Activated naive CD8-positive, alpha-beta T cell treated with anti-CD3 and anti-CD28 coated beads, Interleukin-2, amount 50 U/mL, for 24 hours (primary cell): ENCODE measurements around the gene DBF4.
"Not testable (repeated sequence)": the region's sequence is repeated elsewhere in the genome, so short reads cannot be mapped to it uniquely, and the experiment has no call there.

Source experiments
- ATAC-seq: fragments of 150-1000 bp; cut with Tn5 transposase; one replicate; pipeline ENCODE4 v1.10.0; 2021
- DNase-seq: peaks from one replicate; pipeline ENCODE4 v3.0.0; 2021
- H3K27ac Mint-ChIP-seq: one replicate; pipeline ENCODE4 v1.8.0; 2021; ENCODE audit warnings: mild to moderate bottlenecking, mixed read lengths
- H3K27me3 Mint-ChIP-seq: one replicate; pipeline ENCODE4 v1.8.0; 2021; ENCODE audit warnings: mixed read lengths
- H3K36me3 Mint-ChIP-seq: one replicate; pipeline ENCODE4 v1.8.0; 2021; ENCODE audit warnings: low read depth, mixed read lengths
- H3K4me1 Mint-ChIP-seq: one replicate; pipeline ENCODE4 v1.8.0; 2021; ENCODE audit warnings: mixed read lengths
- H3K4me3 Mint-ChIP-seq: one replicate; pipeline ENCODE4 v1.8.0; 2021; ENCODE audit warnings: mild to moderate bottlenecking, moderate library complexity, mixed read lengths
- H3K9me3 Mint-ChIP-seq: one replicate; pipeline ENCODE4 v1.8.0; 2021; ENCODE audit warnings: mixed read lengths

The DBF4 gene

GRCh38 chr7:87919875-87920274, 43.6 kb downstream of the DBF4 start:
- Mint-ChIP-seq H3K36me3 (no peaks in the 10 kb centered on the region), H3K27me3 (peaks cover 2% of the 10 kb centered on the region)

GRCh38 chr7:87920578-87920977, 44.3 kb downstream of the DBF4 start:
- Mint-ChIP-seq H3K9me3 (no peaks in the 10 kb centered on the region), H3K4me1 (no peaks in the 10 kb centered on the region), H3K36me3 (no peaks in the 10 kb centered on the region), H3K27me3 (peaks cover 2% of the 10 kb centered on the region), H3K4me3 (no peak overlapping the region), H3K27ac (no peak overlapping the region)
- ATAC-seq (no peak), DNase-seq (no peak)

More at GRCh38 chr7:87919875-87920274, 43.6 kb downstream of the DBF4 start:
- no peak overlapping the region for H3K4me3 Mint-ChIP-seq
- no peak overlapping the region for H3K27ac Mint-ChIP-seq
- DNase-seq (no peak), ATAC-seq (no peak)
- no peaks in the 10 kb centered on the region for H3K9me3 Mint-ChIP-seq
- no peaks in the 10 kb centered on the region for H3K4me1 Mint-ChIP-seq

- not testable (repeated sequence) for H3K27ac Mint-ChIP-seq, H3K36me3 Mint-ChIP-seq, ATAC-seq, H3K4me3 Mint-ChIP-seq, H3K9me3 Mint-ChIP-seq, H3K4me1 Mint-ChIP-seq, H3K27me3 Mint-ChIP-seq, DNase-seq
Measured at GRCh38 chr7:87922759-87923395, 46.6 kb downstream of the DBF4 start.

- peak; percentile 23 for DNase-seq
- Mint-ChIP-seq H3K4me1 (peaks cover 5% of the 10 kb centered on the region), H3K36me3 (no peaks in the 10 kb centered on the region), H3K9me3 (no peaks in the 10 kb centered on the region), H3K4me3 (no peak overlapping the region), H3K27me3 (peaks cover 4% of the 10 kb centered on the region), H3K27ac (no peak overlapping the region)
- peak; percentile 91 for ATAC-seq
Measured at GRCh38 chr7:87926581-87927461, 50.5 kb downstream of the DBF4 start.

- peak; percentile 1 for ATAC-seq
- Mint-ChIP-seq H3K36me3 (no peaks in the 10 kb centered on the region), H3K4me1 (peaks cover 14% of the 10 kb centered on the region), H3K27ac (no peak overlapping the region), H3K4me3 (peak overlapping the region; percentile 83), H3K9me3 (no peaks in the 10 kb centered on the region), H3K27me3 (peaks cover 11% of the 10 kb centered on the region)
- DNase-seq = no peak
Measured at GRCh38 chr7:87933605-87933952, 57.3 kb downstream of the DBF4 start.

GRCh38 chr7:87933953-87934698, 57.8 kb downstream of the DBF4 start, which contains the start of gene ADAM22:
TSS of gene ADAM22 (plus strand) at chr7:87934251. CDS start at chr7:87934466, 215 bp downstream.
- DNase-seq (peak; percentile 84), ATAC-seq (peak; percentile 98)
- Mint-ChIP-seq H3K27me3 (peaks cover 11% of the 10 kb centered on the region), H3K4me3 (peak within 1 kb of the TSS; percentile 83), H3K27ac (peak within 1 kb of the TSS; percentile 69), H3K9me3 (no peaks in the 10 kb centered on the region), H3K36me3 (no peaks in the 10 kb centered on the region), H3K4me1 (peaks cover 14% of the 10 kb centered on the region)

- peaks cover 14% of the 10 kb centered on the region for H3K4me1 Mint-ChIP-seq
- no peaks in the 10 kb centered on the region for H3K36me3 Mint-ChIP-seq
- no peak for ATAC-seq
- H3K4me3 Mint-ChIP-seq = peak overlapping the region; percentile 83
- H3K27me3 Mint-ChIP-seq = peaks cover 9% of the 10 kb centered on the region
- H3K27ac Mint-ChIP-seq = peak overlapping the region; percentile 69
- H3K9me3 Mint-ChIP-seq = no peaks in the 10 kb centered on the region
- DNase-seq = peak; percentile 12
Measured at GRCh38 chr7:87934699-87935383, 58.5 kb downstream of the DBF4 start.

GRCh38 chr7:87935384-87935706, 59.1 kb downstream of the DBF4 start:
- Mint-ChIP-seq H3K4me3 (peak overlapping the region; percentile 83), H3K4me1 (peaks cover 14% of the 10 kb centered on the region), H3K27ac (no peak overlapping the region), H3K27me3 (peaks cover 8% of the 10 kb centered on the region), H3K9me3 (no peaks in the 10 kb centered on the region), H3K36me3 (no peaks in the 10 kb centered on the region)
- ATAC-seq (no peak), DNase-seq (no peak)

GRCh38 chr7:87941138-87941537, 64.8 kb downstream of the DBF4 start:
- DNase-seq (no peak), ATAC-seq (no peak)
- Mint-ChIP-seq H3K4me3 (no peak overlapping the region), H3K27me3 (peaks cover 2% of the 10 kb centered on the region), H3K4me1 (no peaks in the 10 kb centered on the region), H3K27ac (no peak overlapping the region), H3K36me3 (no peaks in the 10 kb centered on the region), H3K9me3 (no peaks in the 10 kb centered on the region)

- Mint-ChIP-seq H3K27me3 (no peaks in the 10 kb centered on the region), H3K9me3 (no peaks in the 10 kb centered on the region), H3K36me3 (no peaks in the 10 kb centered on the region), H3K4me1 (no peaks in the 10 kb centered on the region), H3K27ac (no peak overlapping the region), H3K4me3 (no peak overlapping the region)
- ATAC-seq (no peak), DNase-seq (no peak)
Measured at GRCh38 chr7:87944547-87944946, 68.3 kb downstream of the DBF4 start.

GRCh38 chr7:87945926-87946325, 69.6 kb downstream of the DBF4 start:
- H3K4me3 Mint-ChIP-seq, DNase-seq, H3K36me3 Mint-ChIP-seq, H3K27me3 Mint-ChIP-seq, ATAC-seq, H3K4me1 Mint-ChIP-seq, H3K9me3 Mint-ChIP-seq, H3K27ac Mint-ChIP-seq: not testable (repeated sequence)

GRCh38 chr7:87948371-87948770, 72.1 kb downstream of the DBF4 start:
- H3K27me3 Mint-ChIP-seq = no peaks in the 10 kb centered on the region
- ATAC-seq (no peak), DNase-seq (no peak)
- no peaks in the 10 kb centered on the region for H3K9me3 Mint-ChIP-seq
- H3K27ac Mint-ChIP-seq = no peak overlapping the region
- H3K36me3 Mint-ChIP-seq = no peaks in the 10 kb centered on the region
- H3K4me1 Mint-ChIP-seq = no peaks in the 10 kb centered on the region
- no peak overlapping the region for H3K4me3 Mint-ChIP-seq
